ENCODE results near the gene ITGB1BP1. TPM values are rescaled to one million over a fixed set of nuclear protein-coding genes. Genes with fewer than 3 reads are reported as not detected.

The ITGB1BP1 gene
- total and polyA plus RNA-seq, 9 of the 15 experiments (the other 6 are each of a cell fraction or from before 2014, with no cell fraction given): 37.8 to 95.3 (median 50.4) TPM

- TF ChIP-seq ZBTB11 (CRISPR knock-in tag; IDR thresholded peaks at IDR 0.05): no peak
- no peak for TF ChIP-seq TEAD4 (IDR thresholded peaks at IDR 0.05; ENCODE audit: low read length)
- no peak for TF ChIP-seq TEAD4 (CRISPR knock-in tag; IDR thresholded peaks at IDR 0.05; ENCODE audit: borderline replicate concordance)
- TF ChIP-seq, protein P1, sequence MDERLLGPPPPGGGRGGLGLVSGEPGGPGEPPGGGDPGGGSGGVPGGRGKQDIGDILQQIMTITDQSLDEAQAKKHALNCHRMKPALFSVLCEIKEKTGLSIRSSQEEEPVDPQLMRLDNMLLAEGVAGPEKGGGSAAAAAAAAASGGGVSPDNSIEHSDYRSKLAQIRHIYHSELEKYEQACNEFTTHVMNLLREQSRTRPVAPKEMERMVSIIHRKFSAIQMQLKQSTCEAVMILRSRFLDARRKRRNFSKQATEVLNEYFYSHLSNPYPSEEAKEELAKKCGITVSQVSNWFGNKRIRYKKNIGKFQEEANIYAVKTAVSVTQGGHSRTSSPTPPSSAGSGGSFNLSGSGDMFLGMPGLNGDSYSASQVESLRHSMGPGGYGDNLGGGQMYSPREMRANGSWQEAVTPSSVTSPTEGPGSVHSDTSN (CRISPR knock-in tag; IDR thresholded peaks at IDR 0.05; ENCODE audit: low read depth): no peak
- TF ChIP-seq, protein P1 (tag; conservative IDR thresholded peaks at IDR 0.05; ENCODE audit: low read depth): no peak
- TF ChIP-seq, protein P2, sequence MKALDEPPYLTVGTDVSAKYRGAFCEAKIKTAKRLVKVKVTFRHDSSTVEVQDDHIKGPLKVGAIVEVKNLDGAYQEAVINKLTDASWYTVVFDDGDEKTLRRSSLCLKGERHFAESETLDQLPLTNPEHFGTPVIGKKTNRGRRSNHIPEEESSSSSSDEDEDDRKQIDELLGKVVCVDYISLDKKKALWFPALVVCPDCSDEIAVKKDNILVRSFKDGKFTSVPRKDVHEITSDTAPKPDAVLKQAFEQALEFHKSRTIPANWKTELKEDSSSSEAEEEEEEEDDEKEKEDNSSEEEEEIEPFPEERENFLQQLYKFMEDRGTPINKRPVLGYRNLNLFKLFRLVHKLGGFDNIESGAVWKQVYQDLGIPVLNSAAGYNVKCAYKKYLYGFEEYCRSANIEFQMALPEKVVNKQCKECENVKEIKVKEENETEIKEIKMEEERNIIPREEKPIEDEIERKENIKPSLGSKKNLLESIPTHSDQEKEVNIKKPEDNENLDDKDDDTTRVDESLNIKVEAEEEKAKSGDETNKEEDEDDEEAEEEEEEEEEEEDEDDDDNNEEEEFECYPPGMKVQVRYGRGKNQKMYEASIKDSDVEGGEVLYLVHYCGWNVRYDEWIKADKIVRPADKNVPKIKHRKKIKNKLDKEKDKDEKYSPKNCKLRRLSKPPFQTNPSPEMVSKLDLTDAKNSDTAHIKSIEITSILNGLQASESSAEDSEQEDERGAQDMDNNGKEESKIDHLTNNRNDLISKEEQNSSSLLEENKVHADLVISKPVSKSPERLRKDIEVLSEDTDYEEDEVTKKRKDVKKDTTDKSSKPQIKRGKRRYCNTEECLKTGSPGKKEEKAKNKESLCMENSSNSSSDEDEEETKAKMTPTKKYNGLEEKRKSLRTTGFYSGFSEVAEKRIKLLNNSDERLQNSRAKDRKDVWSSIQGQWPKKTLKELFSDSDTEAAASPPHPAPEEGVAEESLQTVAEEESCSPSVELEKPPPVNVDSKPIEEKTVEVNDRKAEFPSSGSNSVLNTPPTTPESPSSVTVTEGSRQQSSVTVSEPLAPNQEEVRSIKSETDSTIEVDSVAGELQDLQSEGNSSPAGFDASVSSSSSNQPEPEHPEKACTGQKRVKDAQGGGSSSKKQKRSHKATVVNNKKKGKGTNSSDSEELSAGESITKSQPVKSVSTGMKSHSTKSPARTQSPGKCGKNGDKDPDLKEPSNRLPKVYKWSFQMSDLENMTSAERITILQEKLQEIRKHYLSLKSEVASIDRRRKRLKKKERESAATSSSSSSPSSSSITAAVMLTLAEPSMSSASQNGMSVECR (CRISPR knock-in tag; IDR thresholded peaks at IDR 0.05): no peak
- TF ChIP-seq GATAD2B (IDR thresholded peaks at IDR 0.05; ENCODE audit: borderline replicate concordance): no peak
- TF ChIP-seq TCFL5 (CRISPR knock-in tag; conservative IDR thresholded peaks at IDR 0.05): no peak
- no peak for TF ChIP-seq SAP30 (IDR thresholded peaks at IDR 0.05; ENCODE audit: borderline replicate concordance, insufficient read depth, low read depth, low read length, poor library complexity, severe bottlenecking)
- TF ChIP-seq, protein P3, sequence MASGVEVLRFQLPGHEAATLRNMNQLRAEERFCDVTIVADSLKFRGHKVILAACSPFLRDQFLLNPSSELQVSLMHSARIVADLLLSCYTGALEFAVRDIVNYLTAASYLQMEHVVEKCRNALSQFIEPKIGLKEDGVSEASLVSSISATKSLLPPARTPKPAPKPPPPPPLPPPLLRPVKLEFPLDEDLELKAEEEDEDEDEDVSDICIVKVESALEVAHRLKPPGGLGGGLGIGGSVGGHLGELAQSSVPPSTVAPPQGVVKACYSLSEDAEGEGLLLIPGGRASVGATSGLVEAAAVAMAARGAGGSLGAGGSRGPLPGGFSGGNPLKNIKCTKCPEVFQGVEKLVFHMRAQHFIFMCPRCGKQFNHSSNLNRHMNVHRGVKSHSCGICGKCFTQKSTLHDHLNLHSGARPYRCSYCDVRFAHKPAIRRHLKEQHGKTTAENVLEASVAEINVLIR (CRISPR knock-in tag; IDR thresholded peaks at IDR 0.05): no peak
Measured at GRCh38 chr2:9407363-9407811, 15.9 kb downstream of the ITGB1BP1 start (continued).
